ENCODE measurements around the gene REX1BD. TPM values are rescaled to one million over a fixed set of nuclear protein-coding genes. Genes with fewer than 3 reads are reported as not detected.

The REX1BD gene
- total and polyA plus RNA-seq, 2 of the 13 experiments (the other 11 are each of a cell fraction or from before 2014, with no cell fraction given): 7.5 to 25.4 TPM

DNA sequence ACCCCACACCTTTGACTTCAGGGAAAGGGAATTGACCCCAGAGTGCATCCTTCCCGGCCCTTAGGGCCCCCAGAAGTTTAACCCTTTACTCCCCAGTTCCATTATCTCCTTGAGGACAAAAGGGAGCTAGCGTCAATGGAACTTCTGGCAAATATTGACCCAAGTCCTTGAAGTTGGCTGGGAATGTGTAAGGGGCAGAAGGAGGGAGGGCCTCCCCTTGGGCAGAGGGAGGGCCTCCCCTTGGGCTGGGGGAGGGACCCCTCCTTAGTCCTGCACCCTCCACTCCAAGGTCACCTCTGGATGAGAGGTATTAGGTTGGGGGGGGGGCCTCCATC is 21.1 kb downstream of the REX1BD start (continued):
- TF ChIP-seq, protein P1, sequence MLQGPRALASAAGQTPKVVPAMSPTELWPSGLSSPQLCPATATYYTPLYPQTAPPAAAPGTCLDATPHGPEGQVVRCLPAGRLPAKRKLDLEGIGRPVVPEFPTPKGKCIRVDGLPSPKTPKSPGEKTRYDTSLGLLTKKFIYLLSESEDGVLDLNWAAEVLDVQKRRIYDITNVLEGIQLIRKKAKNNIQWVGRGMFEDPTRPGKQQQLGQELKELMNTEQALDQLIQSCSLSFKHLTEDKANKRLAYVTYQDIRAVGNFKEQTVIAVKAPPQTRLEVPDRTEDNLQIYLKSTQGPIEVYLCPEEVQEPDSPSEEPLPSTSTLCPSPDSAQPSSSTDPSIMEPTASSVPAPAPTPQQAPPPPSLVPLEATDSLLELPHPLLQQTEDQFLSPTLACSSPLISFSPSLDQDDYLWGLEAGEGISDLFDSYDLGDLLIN (CRISPR knock-in tag; IDR thresholded peaks at IDR 0.05; ENCODE audit: borderline replicate concordance): no peak
- TF ChIP-seq KDM6A (CRISPR knock-in tag; IDR thresholded peaks at IDR 0.05; ENCODE audit: low read depth) (no peak), ZNF101 (CRISPR knock-in tag; IDR thresholded peaks at IDR 0.05; ENCODE audit: borderline replicate concordance, low read depth) (no peak), TEAD2 (CRISPR knock-in tag; IDR thresholded peaks at IDR 0.05) (no peak), CREM (IDR thresholded peaks at IDR 0.05) (peak; percentile 48; the same call in 1 of the 2 replicates), CREM (CRISPR knock-in tag; IDR thresholded peaks at IDR 0.05) (no peak), RBAK (CRISPR knock-in tag; IDR thresholded peaks at IDR 0.05) (no peak), ZNF441 (CRISPR knock-in tag; IDR thresholded peaks at IDR 0.05; ENCODE audit: borderline replicate concordance) (no peak), SCMH1 (CRISPR knock-in tag; IDR thresholded peaks at IDR 0.05; ENCODE audit: borderline replicate concordance) (no peak), ZNF563 (CRISPR knock-in tag; IDR thresholded peaks at IDR 0.05) (no peak), SMARCC2 (IDR thresholded peaks at IDR 0.05) (no peak), MEF2D (CRISPR knock-in tag; IDR thresholded peaks at IDR 0.05) (no peak), HNF4G (IDR thresholded peaks at IDR 0.05; ENCODE audit: borderline replicate concordance, low read depth, low read length) (peak; percentile 74; the same call in 1 of the 2 replicates), HNF4G (CRISPR knock-in tag; IDR thresholded peaks at IDR 0.05; ENCODE audit: borderline replicate concordance, low read depth) (no peak), ZNF552 (CRISPR knock-in tag; IDR thresholded peaks at IDR 0.05; ENCODE audit: borderline replicate concordance) (no peak), TEAD3 (CRISPR knock-in tag; optimal IDR thresholded peaks at IDR 0.05; ENCODE audit: borderline replicate concordance) (no peak), ZNF33B (CRISPR knock-in tag; IDR thresholded peaks at IDR 0.05) (no peak), TBX3 (IDR thresholded peaks at IDR 0.05; ENCODE audit: borderline replicate concordance) (no peak), ZNF747 (CRISPR knock-in tag; IDR thresholded peaks at IDR 0.05; ENCODE audit: borderline replicate concordance) (no peak)
- TF ChIP-seq, protein P2, sequence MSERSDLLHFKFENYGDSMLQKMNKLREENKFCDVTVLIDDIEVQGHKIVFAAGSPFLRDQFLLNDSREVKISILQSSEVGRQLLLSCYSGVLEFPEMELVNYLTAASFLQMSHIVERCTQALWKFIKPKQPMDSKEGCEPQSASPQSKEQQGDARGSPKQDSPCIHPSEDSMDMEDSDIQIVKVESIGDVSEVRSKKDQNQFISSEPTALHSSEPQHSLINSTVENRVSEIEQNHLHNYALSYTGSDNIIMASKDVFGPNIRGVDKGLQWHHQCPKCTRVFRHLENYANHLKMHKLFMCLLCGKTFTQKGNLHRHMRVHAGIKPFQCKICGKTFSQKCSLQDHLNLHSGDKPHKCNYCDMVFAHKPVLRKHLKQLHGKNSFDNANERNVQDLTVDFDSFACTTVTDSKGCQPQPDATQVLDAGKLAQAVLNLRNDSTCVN (CRISPR knock-in tag; IDR thresholded peaks at IDR 0.05; ENCODE audit: borderline replicate concordance): no peak
- TF ChIP-seq, protein P3, sequence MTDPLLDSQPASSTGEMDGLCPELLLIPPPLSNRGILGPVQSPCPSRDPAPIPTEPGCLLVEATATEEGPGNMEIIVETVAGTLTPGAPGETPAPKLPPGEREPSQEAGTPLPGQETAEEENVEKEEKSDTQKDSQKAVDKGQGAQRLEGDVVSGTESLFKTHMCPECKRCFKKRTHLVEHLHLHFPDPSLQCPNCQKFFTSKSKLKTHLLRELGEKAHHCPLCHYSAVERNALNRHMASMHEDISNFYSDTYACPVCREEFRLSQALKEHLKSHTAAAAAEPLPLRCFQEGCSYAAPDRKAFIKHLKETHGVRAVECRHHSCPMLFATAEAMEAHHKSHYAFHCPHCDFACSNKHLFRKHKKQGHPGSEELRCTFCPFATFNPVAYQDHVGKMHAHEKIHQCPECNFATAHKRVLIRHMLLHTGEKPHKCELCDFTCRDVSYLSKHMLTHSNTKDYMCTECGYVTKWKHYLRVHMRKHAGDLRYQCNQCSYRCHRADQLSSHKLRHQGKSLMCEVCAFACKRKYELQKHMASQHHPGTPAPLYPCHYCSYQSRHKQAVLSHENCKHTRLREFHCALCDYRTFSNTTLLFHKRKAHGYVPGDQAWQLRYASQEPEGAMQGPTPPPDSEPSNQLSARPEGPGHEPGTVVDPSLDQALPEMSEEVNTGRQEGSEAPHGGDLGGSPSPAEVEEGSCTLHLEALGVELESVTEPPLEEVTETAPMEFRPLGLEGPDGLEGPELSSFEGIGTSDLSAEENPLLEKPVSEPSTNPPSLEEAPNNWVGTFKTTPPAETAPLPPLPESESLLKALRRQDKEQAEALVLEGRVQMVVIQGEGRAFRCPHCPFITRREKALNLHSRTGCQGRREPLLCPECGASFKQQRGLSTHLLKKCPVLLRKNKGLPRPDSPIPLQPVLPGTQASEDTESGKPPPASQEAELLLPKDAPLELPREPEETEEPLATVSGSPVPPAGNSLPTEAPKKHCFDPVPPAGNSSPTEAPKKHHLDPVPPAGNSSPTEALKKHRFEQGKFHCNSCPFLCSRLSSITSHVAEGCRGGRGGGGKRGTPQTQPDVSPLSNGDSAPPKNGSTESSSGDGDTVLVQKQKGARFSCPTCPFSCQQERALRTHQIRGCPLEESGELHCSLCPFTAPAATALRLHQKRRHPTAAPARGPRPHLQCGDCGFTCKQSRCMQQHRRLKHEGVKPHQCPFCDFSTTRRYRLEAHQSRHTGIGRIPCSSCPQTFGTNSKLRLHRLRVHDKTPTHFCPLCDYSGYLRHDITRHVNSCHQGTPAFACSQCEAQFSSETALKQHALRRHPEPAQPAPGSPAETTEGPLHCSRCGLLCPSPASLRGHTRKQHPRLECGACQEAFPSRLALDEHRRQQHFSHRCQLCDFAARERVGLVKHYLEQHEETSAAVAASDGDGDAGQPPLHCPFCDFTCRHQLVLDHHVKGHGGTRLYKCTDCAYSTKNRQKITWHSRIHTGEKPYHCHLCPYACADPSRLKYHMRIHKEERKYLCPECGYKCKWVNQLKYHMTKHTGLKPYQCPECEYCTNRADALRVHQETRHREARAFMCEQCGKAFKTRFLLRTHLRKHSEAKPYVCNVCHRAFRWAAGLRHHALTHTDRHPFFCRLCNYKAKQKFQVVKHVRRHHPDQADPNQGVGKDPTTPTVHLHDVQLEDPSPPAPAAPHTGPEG (CRISPR knock-in tag; IDR thresholded peaks at IDR 0.05): no peak
- TF ChIP-seq, protein P4, sequence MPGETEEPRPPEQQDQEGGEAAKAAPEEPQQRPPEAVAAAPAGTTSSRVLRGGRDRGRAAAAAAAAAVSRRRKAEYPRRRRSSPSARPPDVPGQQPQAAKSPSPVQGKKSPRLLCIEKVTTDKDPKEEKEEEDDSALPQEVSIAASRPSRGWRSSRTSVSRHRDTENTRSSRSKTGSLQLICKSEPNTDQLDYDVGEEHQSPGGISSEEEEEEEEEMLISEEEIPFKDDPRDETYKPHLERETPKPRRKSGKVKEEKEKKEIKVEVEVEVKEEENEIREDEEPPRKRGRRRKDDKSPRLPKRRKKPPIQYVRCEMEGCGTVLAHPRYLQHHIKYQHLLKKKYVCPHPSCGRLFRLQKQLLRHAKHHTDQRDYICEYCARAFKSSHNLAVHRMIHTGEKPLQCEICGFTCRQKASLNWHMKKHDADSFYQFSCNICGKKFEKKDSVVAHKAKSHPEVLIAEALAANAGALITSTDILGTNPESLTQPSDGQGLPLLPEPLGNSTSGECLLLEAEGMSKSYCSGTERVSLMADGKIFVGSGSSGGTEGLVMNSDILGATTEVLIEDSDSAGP (CRISPR knock-in tag; IDR thresholded peaks at IDR 0.05; ENCODE audit: borderline replicate concordance): no peak
